H1 (cell line): ENCODE measurements around the gene PRICKLE1. TPM values are rescaled to one million over a fixed set of nuclear protein-coding genes. Genes with fewer than 3 reads are reported as not detected.
A peak's percentile ranks its signal among the peaks of the same experiment; 100 is the strongest.

Experiments
- CTCF ChIA-PET: fragments of 300-600 bp; sonication (Branson Sonifier 250); formaldehyde crosslinking; loops from one replicate; lab custom pipeline; 2021; ENCODE audit not compliant: partially characterized antibody; lab: Charles Lee
- POLR2A ChIA-PET: fragments of 300-600 bp; sonication (Branson Sonifier 250); formaldehyde crosslinking; loops from one replicate; lab custom pipeline; 2021; ENCODE audit warnings: inconsistent platforms; ENCODE audit not compliant: partially characterized antibody; lab: Charles Lee
- DNase-seq, 2 experiments: peaks; one replicate each; pipeline versions ENCODE4 v3.0.0 to v3.0.0-alpha.2; 2010 to 2022; ENCODE audit warnings: low spot score in 2 of 2, low read depth in 1 of 2, mixed read lengths in 1 of 2
- FAIRE-seq: peaks from 2 replicates; lab custom pipeline; 2011; peaks lifted over from hg19 to GRCh38; lab: Jason Lieb, UNC
- H2AFZ ChIP-seq: 2 replicates; pipeline ENCODE4 v1.8.1; 2012; ENCODE audit warnings: low read length, inconsistent platforms
- H2AK5ac ChIP-seq: 2 replicates; pipeline ENCODE4 v1.6.1; 2013; ENCODE audit warnings: low read depth, low read length
- H2BK120ac ChIP-seq: replicated peaks from 2 replicates; pipeline ENCODE3; 2013; ENCODE audit warnings: low read depth, low read length, inconsistent platforms
- H2BK12ac ChIP-seq: 2 replicates; pipeline ENCODE4 v1.6.1; 2013; ENCODE audit warnings: low read depth, low read length
- H2BK15ac ChIP-seq: 2 replicates; pipeline ENCODE4 v1.6.1; 2013; ENCODE audit warnings: low read length
- H2BK20ac ChIP-seq: 2 replicates; pipeline ENCODE4 v1.6.1; 2013; ENCODE audit warnings: low read length
- H2BK5ac ChIP-seq: 2 replicates; pipeline ENCODE4 v1.6.1; 2013; ENCODE audit warnings: low read depth, low read length
- H3K14ac ChIP-seq: 2 replicates; pipeline ENCODE4 v1.6.1; 2013; ENCODE audit warnings: inconsistent platforms; ENCODE audit not compliant: insufficient read length
- H3K18ac ChIP-seq: 2 replicates; pipeline ENCODE4 v1.6.1; 2013; ENCODE audit warnings: low read length; ENCODE audit errors: extremely low read depth
- H3K23ac ChIP-seq: 2 replicates; pipeline ENCODE4 v1.6.1; 2013; ENCODE audit warnings: inconsistent platforms; ENCODE audit not compliant: insufficient read length
- H3K23me2 ChIP-seq: 2 replicates; pipeline ENCODE4 v1.6.1; 2013; ENCODE audit warnings: low read depth, low read length
- H3K27ac ChIP-seq: 2 replicates; pipeline ENCODE4 v1.6.1; 2011; ENCODE audit warnings: low read depth, low read length, inconsistent platforms
- H3K27me3 ChIP-seq, 4 experiments: replicated peaks in 1 of 4; 1 replicate in 1 of 4; 2 replicates in 3 of 4; pipeline versions ENCODE4 v1.6.1 to v1.8.1; 2011 to 2013; ENCODE audit warnings: low read length in 3 of 4, mild to moderate bottlenecking in 3 of 4, inconsistent platforms in 2 of 4, mixed read lengths in 2 of 4, moderate library complexity in 1 of 4; ENCODE audit not compliant: control insufficient read depth in 3 of 4, insufficient read depth in 3 of 4; ENCODE audit errors: extremely low read depth in 1 of 4
- H3K36me3 ChIP-seq, 4 experiments: 2 replicates each; pipeline versions ENCODE4 v1.6.1 to v1.8.1; 2011 to 2013; ENCODE audit warnings: mild to moderate bottlenecking in 4 of 4, low read length in 3 of 4, moderate library complexity in 2 of 4, control low read depth in 1 of 4, inconsistent platforms in 1 of 4; ENCODE audit not compliant: insufficient read depth in 4 of 4, control insufficient read depth in 2 of 4
- H3K4ac ChIP-seq: replicated peaks from 2 replicates; pipeline ENCODE3; 2013; ENCODE audit warnings: low read length, low read depth, mixed read lengths, inconsistent platforms; ENCODE audit not compliant: insufficient read length
- H3K4me1 ChIP-seq, 4 experiments: replicated peaks in 1 of 4; 1 replicate in 1 of 4; 2 replicates in 3 of 4; pipeline versions ENCODE4 v1.6.1 to v1.8.1; 2011 to 2013; ENCODE audit warnings: low read length in 3 of 4, inconsistent platforms in 2 of 4, mixed read lengths in 1 of 4; ENCODE audit not compliant: insufficient read depth in 4 of 4, control insufficient read depth in 3 of 4
- H3K4me2 ChIP-seq, 2 experiments: 2 replicates each; pipeline versions ENCODE4 v1.6.1 to v1.8.1; 2011 to 2013; ENCODE audit warnings: low read depth in 2 of 2, low read length in 2 of 2, control low read depth in 1 of 2, inconsistent platforms in 1 of 2, mild to moderate bottlenecking in 1 of 2; ENCODE audit not compliant: insufficient read depth in 1 of 2
- H3K4me3 ChIP-seq, 4 experiments: fragments of 200-600, 300-600 bp in 1 of 4; sonication (generic), shearing (Covaris generic), sonication (Bioruptor Twin) in 1 of 4; 2 replicates each; pipeline versions ENCODE4 v1.5.1 to v1.8.1; 2011 to 2016; ENCODE audit warnings: low read length in 4 of 4, low read depth in 3 of 4, control low read depth in 2 of 4, inconsistent platforms in 2 of 4, mild to moderate bottlenecking in 2 of 4, mixed read lengths in 1 of 4, moderate library complexity in 1 of 4; ENCODE audit not compliant: insufficient read depth in 2 of 4; ENCODE audit errors: extremely low read depth in 1 of 4
- H3K56ac ChIP-seq: replicated peaks from 2 replicates; pipeline ENCODE3; 2013; ENCODE audit warnings: low read depth, mild to moderate bottlenecking, mixed read lengths, low read length, inconsistent platforms; ENCODE audit not compliant: insufficient read length
- H3K79me1 ChIP-seq: 2 replicates; pipeline ENCODE4 v1.6.1; 2013; ENCODE audit warnings: low read depth, low read length, control low read depth
- H3K79me2 ChIP-seq, 2 experiments: 2 replicates each; pipeline versions ENCODE4 v1.6.1 to v1.8.1; 2012 to 2013; ENCODE audit warnings: low read length in 2 of 2, mild to moderate bottlenecking in 2 of 2, inconsistent platforms in 1 of 2; ENCODE audit not compliant: insufficient read depth in 2 of 2, control insufficient read depth in 1 of 2
- H3K9ac ChIP-seq, 4 experiments: replicated peaks in 1 of 4; 1 replicate in 1 of 4; 2 replicates in 3 of 4; pipeline versions ENCODE4 v1.6.1 to v1.8.1; 2011 to 2013; ENCODE audit warnings: low read depth in 3 of 4, low read length in 3 of 4, control low read depth in 2 of 4, mild to moderate bottlenecking in 2 of 4, moderate library complexity in 2 of 4, inconsistent platforms in 1 of 4; ENCODE audit errors: extremely low read depth in 1 of 4
- H3K9me3 ChIP-seq, 2 experiments: 2 replicates each; pipeline versions ENCODE4 v1.6.1 to v1.8.1; 2012 to 2013; ENCODE audit warnings: mild to moderate bottlenecking in 2 of 2, moderate library complexity in 2 of 2, control low read depth in 1 of 2, inconsistent platforms in 1 of 2, low read depth in 1 of 2, low read length in 1 of 2, mixed read lengths in 1 of 2; ENCODE audit not compliant: insufficient read depth in 2 of 2
- H4K20me1 ChIP-seq, 2 experiments: replicated peaks in 1 of 2; 2 replicates each; pipeline versions ENCODE3 to v1.8.1; 2011 to 2013; ENCODE audit warnings: inconsistent platforms in 2 of 2, low read length in 2 of 2, mild to moderate bottlenecking in 1 of 2; ENCODE audit not compliant: insufficient read depth in 2 of 2, control insufficient read depth in 1 of 2
- H4K5ac ChIP-seq: 2 replicates; pipeline ENCODE4 v1.6.1; 2013; ENCODE audit warnings: low read length, low read depth, mixed read lengths, inconsistent platforms; ENCODE audit not compliant: insufficient read length
- H4K8ac ChIP-seq: 2 replicates; pipeline ENCODE4 v1.8.0; 2013; ENCODE audit warnings: mild to moderate bottlenecking, moderate library complexity, low read length, inconsistent platforms; ENCODE audit not compliant: insufficient read depth; ENCODE audit errors: extremely low read depth
- H4K91ac ChIP-seq: replicated peaks from 2 replicates; pipeline ENCODE3; 2013; ENCODE audit warnings: low read length, mixed read lengths, inconsistent platforms; ENCODE audit not compliant: insufficient read length
- ASH2L ChIP-seq: fragments of 200-600, 300-600 bp; sonication (generic); IDR thresholded peaks from one replicate; pipeline ENCODE4 v1.7.1; 2017; ENCODE audit warnings: low read length
- ATF2 ChIP-seq: IDR thresholded peaks from 2 replicates; pipeline ENCODE4 v1.6.1; 2012; ENCODE audit warnings: low read length, inconsistent platforms
- CHD1 ChIP-seq: IDR thresholded peaks from 2 replicates; pipeline ENCODE4 v1.6.1; 2012; ENCODE audit warnings: low read depth, low read length, improper control_type of control experiment
- CREB1 ChIP-seq: IDR thresholded peaks from 2 replicates; pipeline ENCODE4 v1.6.1; 2012; ENCODE audit warnings: inconsistent platforms
- CTCF ChIP-seq, 3 experiments: IDR thresholded peaks; 1 replicate in 2 of 3; 2 replicates in 1 of 3; pipeline versions ENCODE4 v1.5.1 to v1.6.1; 2011; ENCODE audit warnings: low read length in 3 of 3, mild to moderate bottlenecking in 3 of 3, inconsistent platforms in 2 of 3, low read depth in 1 of 3, moderate library complexity in 1 of 3; ENCODE audit not compliant: insufficient read depth in 1 of 3; ENCODE audit errors: control extremely low read depth in 1 of 3
- RAD21 ChIP-seq, 2 experiments: IDR thresholded peaks in 1 of 2; conservative IDR thresholded peaks in 1 of 2; 2 replicates each; pipeline ENCODE4 v1.6.1; 2011; ENCODE audit warnings: low read depth in 2 of 2, low read length in 2 of 2, improper control_type of control experiment in 1 of 2, inconsistent platforms in 1 of 2, mild to moderate bottlenecking in 1 of 2, moderate library complexity in 1 of 2
- WGBS, 2 experiments: shearing (Covaris generic) in 1 of 2; methylation state at CpG; one replicate each; pipeline versions ENCODE4 v1.1.6 to v1.1.7; 2013 to 2015; ENCODE audit warnings: low lambda C conversion rate in 2 of 2, mixed read lengths in 2 of 2, inconsistent platforms in 1 of 2, low coverage in 1 of 2, missing lambda C conversion rate in 1 of 2; ENCODE audit not compliant: insufficient replicate concordance in 2 of 2, insufficient coverage in 1 of 2, insufficient read length in 1 of 2; ENCODE audit errors: extremely low coverage in 1 of 2, missing lambda C conversion rate in 1 of 2; 5-methylcytosine and 5-hydroxymethylcytosine counted together
- polyA plus RNA-seq, 7 experiments: library from polyadenylated mRNA; depleted of rRNA in 3 of 7; stranded (reverse) in 5 of 7; unstranded in 2 of 7; fragments of >200 nt in 5 of 7; fragments of 200-250 nt in 2 of 7; gene quantifications; 1 replicate in 5 of 7; 2 replicates in 1 of 7; 4 replicates in 1 of 7; pipeline versions ENCODE4 v1.2.1 to v1.2.3, GENCODE V29; 2011 to 2013; ENCODE audit warnings: missing spikeins in 2 of 7, mixed read lengths in 2 of 7
- total RNA-seq: library from RNA; stranded (reverse); fragmentation: NEBNext Ultra II Directional; extraction: Animal tissue kit (Norgen Biotek cat#: 25700); gene quantifications from 2 replicates; pipeline ENCODE4 v1.2.1, GENCODE V29; 2021

Gene PRICKLE1
- total and polyA plus RNA-seq, 2 of the 8 experiments (the other 6 are each of a cell fraction or from before 2014, with no cell fraction given) = 14.0 to 22.4 TPM

GRCh38 chr12:42565633-42566032 is 23.9 kb downstream of the PRICKLE1 start:
- peak; percentile 36 for FAIRE-seq
- no peaks in the 10 kb centered on the region for H3K79me1 ChIP-seq
- CTCF ChIA-PET = interaction anchor here (0.7 to 8.5 kb wide), 5 partner anchors 12 to 115 kb away, joined by 3 to 104 read pairs (median 4); no protein-coding TSS in a partner anchor
- no peak overlapping the region for H2BK120ac ChIP-seq
- H3K4me1 ChIP-seq = peaks cover 0 to 4% (median 0%) of the 10 kb centered on the region in 4 experiments; a peak in 1 of 7 replicates
- no peaks in the 10 kb centered on the region for H3K36me3 ChIP-seq
- H3K27me3 ChIP-seq = no peaks in the 10 kb centered on the region
- peak overlapping the region; percentile 26; the same call in 1 of the 2 replicates for H3K18ac ChIP-seq
- H4K5ac ChIP-seq = no peak overlapping the region
- H2BK12ac ChIP-seq = peak overlapping the region; percentile 45; the same call in 1 of the 2 replicates
- DNase-seq = peak in 1 of 2 experiments; percentile 50
- H3K4me3 ChIP-seq = no peak overlapping the region
- no peaks in the 10 kb centered on the region for H3K9me3 ChIP-seq
- H3K56ac ChIP-seq = no peak overlapping the region
- POLR2A ChIA-PET = interaction anchor here (1.1 to 1.2 kb wide), 2 partner anchors 83 to 85 kb away, joined by 4 to 5 read pairs; no protein-coding TSS in a partner anchor
- H3K9ac ChIP-seq = no peak overlapping the region
- H3K14ac ChIP-seq = no peak overlapping the region
- no peak overlapping the region for H3K4ac ChIP-seq
- H2AK5ac ChIP-seq = no peak overlapping the region
- peak overlapping the region; percentile 75; the same call in 1 of the 2 replicates for H2AFZ ChIP-seq
- no peak overlapping the region for H3K23ac ChIP-seq
- H3K23me2 ChIP-seq = no peaks in the 10 kb centered on the region
- peak overlapping the region; percentile 97; the same call in 1 of the 2 replicates for H2BK20ac ChIP-seq
- H3K27ac ChIP-seq = no peak overlapping the region
- no peak overlapping the region for H2BK15ac ChIP-seq
- H4K8ac ChIP-seq = no peak overlapping the region
- WGBS, 2 experiments = 58% methylated on average over 5 of the region's 5 CpGs; no CpG with 5 or more reads in 1 of the 2 experiments
- no peak overlapping the region for H2BK5ac ChIP-seq
- peak overlapping the region; percentile 62 for H4K91ac ChIP-seq
- TF ChIP-seq CTCF (IDR thresholded peaks at IDR 0.05; ENCODE audit: control extremely low read depth in 1 of 3, insufficient read depth in 1 of 3, low read depth in 1 of 3, low read length in 3 of 3) = peak; percentile 18 to 27 (median 26); a peak in 3 of 4 replicates
- TF ChIP-seq ATF2 = no peak
- TF ChIP-seq CHD1 = no peak
- no peak for TF ChIP-seq CREB1
- TF ChIP-seq RAD21 (IDR thresholded peaks at IDR 0.05 in 1 of 2, conservative IDR thresholded peaks at IDR 0.05 in 1 of 2; ENCODE audit: low read depth in 2 of 2, low read length in 2 of 2) = peak; percentile 42 to 63
- TF ChIP-seq ASH2L = no peak
- no peaks in the 10 kb centered on the region for H3K79me2 ChIP-seq
- no peaks in the 10 kb centered on the region for H4K20me1 ChIP-seq
- no peak overlapping the region for H3K4me2 ChIP-seq
